Bronchial epithelial cell (primary cell): ENCODE measurements around the gene TADA2A. TPM values are rescaled to one million over a fixed set of nuclear protein-coding genes. Genes with fewer than 3 reads are reported as not detected.

ENCODE experiments used
- DNase-seq: peaks from one replicate; pipeline ENCODE4 v3.0.0-alpha.2; 2010; ENCODE audit warnings: low read depth
- FAIRE-seq: peaks from 2 replicates; lab custom pipeline; 2011; peaks lifted over from hg19 to GRCh38; lab: Jason Lieb, UNC
- H3K27me3 ChIP-seq: 2 replicates; pipeline ENCODE4 v1.5.1; 2011; ENCODE audit warnings: low read length; ENCODE audit not compliant: control insufficient read depth, insufficient read depth
- H3K36me3 ChIP-seq: 2 replicates; pipeline ENCODE4 v1.5.1; 2011; ENCODE audit warnings: low read length; ENCODE audit not compliant: control insufficient read depth, insufficient read depth
- H3K4me3 ChIP-seq: 2 replicates; pipeline ENCODE4 v1.5.1; 2011; ENCODE audit warnings: mild to moderate bottlenecking, low read depth, low read length, control low read depth
- total RNA-seq: library from RNA; depleted of rRNA; stranded (reverse); fragments of >200 nt; gene quantifications from 2 replicates; pipeline ENCODE4 v1.2.1, GENCODE V29; 2014
- TF ChIP-seq, protein P1 (sequence below): IDR thresholded peaks from 2 replicates; pipeline ENCODE4 v1.5.1; 2011; ENCODE audit warnings: mild to moderate bottlenecking, moderate library complexity, low read length, control low read depth, inconsistent platforms; ENCODE audit not compliant: insufficient read depth, severe bottlenecking

The TADA2A gene
- total RNA-seq, 1 donor from 2014 or later, result 15.8 TPM

GRCh38 chr17:37461668-37462067, 55.0 kb downstream of the TADA2A start:
- H3K27me3 ChIP-seq, result no peaks in the 10 kb centered on the region
- DNase-seq (no peak), FAIRE-seq (no peak)
- no peaks in the 10 kb centered on the region for H3K36me3 ChIP-seq
- H3K4me3 ChIP-seq, result no peak overlapping the region
- TF ChIP-seq, protein P1, sequence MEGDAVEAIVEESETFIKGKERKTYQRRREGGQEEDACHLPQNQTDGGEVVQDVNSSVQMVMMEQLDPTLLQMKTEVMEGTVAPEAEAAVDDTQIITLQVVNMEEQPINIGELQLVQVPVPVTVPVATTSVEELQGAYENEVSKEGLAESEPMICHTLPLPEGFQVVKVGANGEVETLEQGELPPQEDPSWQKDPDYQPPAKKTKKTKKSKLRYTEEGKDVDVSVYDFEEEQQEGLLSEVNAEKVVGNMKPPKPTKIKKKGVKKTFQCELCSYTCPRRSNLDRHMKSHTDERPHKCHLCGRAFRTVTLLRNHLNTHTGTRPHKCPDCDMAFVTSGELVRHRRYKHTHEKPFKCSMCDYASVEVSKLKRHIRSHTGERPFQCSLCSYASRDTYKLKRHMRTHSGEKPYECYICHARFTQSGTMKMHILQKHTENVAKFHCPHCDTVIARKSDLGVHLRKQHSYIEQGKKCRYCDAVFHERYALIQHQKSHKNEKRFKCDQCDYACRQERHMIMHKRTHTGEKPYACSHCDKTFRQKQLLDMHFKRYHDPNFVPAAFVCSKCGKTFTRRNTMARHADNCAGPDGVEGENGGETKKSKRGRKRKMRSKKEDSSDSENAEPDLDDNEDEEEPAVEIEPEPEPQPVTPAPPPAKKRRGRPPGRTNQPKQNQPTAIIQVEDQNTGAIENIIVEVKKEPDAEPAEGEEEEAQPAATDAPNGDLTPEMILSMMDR, result no peak

- FAIRE-seq (no peak), DNase-seq (no peak)
- Histone ChIP-seq H3K4me3 (no peak overlapping the region), H3K27me3 (no peaks in the 10 kb centered on the region), H3K36me3 (no peaks in the 10 kb centered on the region)
- TF ChIP-seq, protein P1, result no peak
Measured at GRCh38 chr17:37462492-37462891, 55.8 kb downstream of the TADA2A start.

- TF ChIP-seq, protein P1, result no peak
- no peak for DNase-seq
- no peak for FAIRE-seq
- no peaks in the 10 kb centered on the region for H3K27me3 ChIP-seq
- no peaks in the 10 kb centered on the region for H3K36me3 ChIP-seq
- no peak overlapping the region for H3K4me3 ChIP-seq
Measured at GRCh38 chr17:37463039-37463438, 56.4 kb downstream of the TADA2A start.

GRCh38 chr17:37465069-37465616, 58.5 kb downstream of the TADA2A start:
- Histone ChIP-seq H3K27me3 (no peaks in the 10 kb centered on the region), H3K4me3 (no peak overlapping the region), H3K36me3 (peaks cover under 1% of the 10 kb centered on the region)
- TF ChIP-seq, protein P1, result no peak
- DNase-seq, result peak; percentile 88
- no peak for FAIRE-seq

DNA sequence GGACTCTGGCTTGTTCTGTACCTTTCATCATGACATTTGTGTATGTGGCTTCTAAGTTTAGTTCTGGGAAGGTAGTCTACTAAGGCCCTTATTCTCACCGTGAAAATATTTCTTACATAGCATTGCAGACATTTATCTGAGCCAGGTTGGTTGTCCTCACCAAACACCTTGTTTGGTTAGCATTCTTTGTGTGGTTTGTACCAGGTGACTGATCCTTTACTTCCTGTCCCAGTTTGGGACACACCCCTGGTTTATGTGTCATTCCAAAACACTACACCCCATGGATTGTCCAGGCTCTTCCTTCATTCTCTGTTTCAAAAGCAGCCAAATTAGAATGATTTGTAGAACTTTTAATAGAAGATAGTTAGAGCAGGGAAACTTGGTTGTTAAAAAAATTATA, 59.8 kb downstream of the TADA2A start:
- no peak for FAIRE-seq
- Histone ChIP-seq H3K4me3 (no peak overlapping the region), H3K27me3 (no peaks in the 10 kb centered on the region), H3K36me3 (peaks cover 3% of the 10 kb centered on the region)
- DNase-seq, result peak; percentile 84
- TF ChIP-seq, protein P1, result no peak

- FAIRE-seq (no peak), DNase-seq (no peak)
- TF ChIP-seq, protein P1, result no peak
- no peak overlapping the region for H3K4me3 ChIP-seq
- no peaks in the 10 kb centered on the region for H3K27me3 ChIP-seq
- H3K36me3 ChIP-seq, result peaks cover 7% of the 10 kb centered on the region
Measured at GRCh38 chr17:37470181-37470580, 63.5 kb downstream of the TADA2A start.
